A549 (cell line): ENCODE data around the gene JAKMIP1. TPM values are rescaled to one million over a fixed set of nuclear protein-coding genes. Genes with fewer than 3 reads are reported as not detected.

Experiments used
- ATAC-seq, 2 experiments: fragments of 200-7000 bp in 1 of 2; fragments of >200 bp in 1 of 2; cut with Nextera tagmentation in 1 of 2; cut with Tn5 transposase in 1 of 2; 3 replicates each; pipeline versions ENCODE4 v1.8.0 to v1.9.1; 2018 to 2020; ENCODE audit warnings: mild to moderate bottlenecking in 1 of 2, moderate library complexity in 1 of 2
- CTCF ChIA-PET: fragments of 300-600 bp; sonication (Branson Sonifier 250); formaldehyde crosslinking; extraction: SDS; loops from one replicate; lab custom pipeline; 2021; ENCODE audit warnings: antibody characterized with exemption, inconsistent platforms; lab: Yijun Ruan, JAX
- POLR2A ChIA-PET: fragments of 350-600 bp; formaldehyde crosslinking; extraction: SDS; loops from one replicate; lab custom pipeline; 2021; ENCODE audit warnings: antibody characterized with exemption, inconsistent platforms; lab: Yijun Ruan, JAX
- DNase-seq, 2 experiments: peaks; one replicate each; pipeline versions ENCODE4 v3.0.0 to v3.0.0-alpha.2; 2011 to 2016; ENCODE audit warnings: low read depth in 1 of 2, low spot score in 1 of 2
- FAIRE-seq: peaks from 2 replicates; lab custom pipeline; 2011; peaks lifted over from hg19 to GRCh38; lab: Jason Lieb, UNC
- H3K27ac ChIP-seq, 2 experiments: fragments of >200 bp; sonication (Bioruptor Twin); formaldehyde crosslinking; 3 replicates each; pipeline ENCODE4 v1.5.1; 2016 to 2017
- H3K4me1 ChIP-seq: fragments of >200 bp; sonication (Bioruptor Twin); formaldehyde crosslinking; 3 replicates; pipeline ENCODE4 v1.6.1; 2016
- H3K4me2 ChIP-seq: fragments of >200 bp; sonication (Bioruptor Twin); formaldehyde crosslinking; 3 replicates; pipeline ENCODE4 v1.6.1; 2016
- H3K4me3 ChIP-seq: fragments of >200 bp; sonication (Bioruptor Twin); formaldehyde crosslinking; 3 replicates; pipeline ENCODE4 v1.5.1; 2016
- H3K9me3 ChIP-seq: fragments of >200 bp; sonication (Bioruptor Twin); formaldehyde crosslinking; 3 replicates; pipeline ENCODE4 v1.6.1; 2016
- CBX2 ChIP-seq: fragments of 200-600 bp; sonication (generic); IDR thresholded peaks from 2 replicates; pipeline ENCODE4 v1.6.1; 2016; ENCODE audit warnings: low read depth, mild to moderate bottlenecking, borderline replicate concordance
- CBX8 ChIP-seq: fragments of 200-600 bp; sonication (generic); IDR thresholded peaks from 2 replicates; pipeline ENCODE4 v1.6.1; 2016
- ESRRA ChIP-seq: fragments of 150-350 bp; IDR thresholded peaks from 2 replicates; pipeline ENCODE4 v1.6.1; 2014; ENCODE audit warnings: mild to moderate bottlenecking, low read length, borderline replicate concordance
- HDAC2 ChIP-seq: fragments of 200-600 bp; sonication (generic); IDR thresholded peaks from 2 replicates; pipeline ENCODE4 v1.6.1; 2016
- KDM5A ChIP-seq: fragments of 200-600 bp; sonication (generic); IDR thresholded peaks from 2 replicates; pipeline ENCODE4 v1.6.1; 2016; ENCODE audit warnings: antibody characterized with exemption, mild to moderate bottlenecking
- MAFK ChIP-seq: fragments of 450-650 bp; IDR thresholded peaks from 2 replicates; pipeline ENCODE4 v1.6.1; 2014; ENCODE audit not compliant: partially characterized antibody
- MYC ChIP-seq: IDR thresholded peaks from 2 replicates; pipeline ENCODE4 v1.6.1; 2012; ENCODE audit warnings: mild to moderate bottlenecking, inconsistent platforms, low read length, improper control_type of control experiment, borderline replicate concordance
- RARB ChIP-seq: fragments of 250-450 bp; sonication (Bioruptor Pico); IDR thresholded peaks from 2 replicates; pipeline ENCODE4 v1.8.0; 2021; ENCODE audit warnings: mild to moderate bottlenecking, moderate library complexity
- RNF2 ChIP-seq: fragments of 200-600 bp; sonication (generic); IDR thresholded peaks from 2 replicates; pipeline ENCODE4 v1.6.1; 2016; ENCODE audit warnings: low read depth, mild to moderate bottlenecking, antibody characterized with exemption, moderate library complexity, borderline replicate concordance
- TFCP2L1 ChIP-seq: fragments of 250-450 bp; sonication (Bioruptor Pico); IDR thresholded peaks from 2 replicates; pipeline ENCODE4 v1.5.0; 2021; ENCODE audit warnings: mild to moderate bottlenecking
- ZC3H11A ChIP-seq: fragments of 450-650 bp; IDR thresholded peaks from 2 replicates; pipeline ENCODE4 v1.6.1; 2014; ENCODE audit warnings: antibody characterized with exemption, mild to moderate bottlenecking
- ZFP36 ChIP-seq: fragments of 450-650 bp; IDR thresholded peaks from 2 replicates; pipeline ENCODE4 v1.6.1; 2014; ENCODE audit warnings: borderline replicate concordance; ENCODE audit not compliant: partially characterized antibody
- WGBS: methylation state at CpG from one replicate; pipeline ENCODE4 v1.1.6; 2017; ENCODE audit errors: missing lambda C conversion rate; 5-methylcytosine and 5-hydroxymethylcytosine counted together
- polyA plus RNA-seq, 4 experiments: library from polyadenylated mRNA; depleted of rRNA in 3 of 4; stranded (reverse); fragments of >200 nt; fragmentation: RNase III in 1 of 4; extraction: RNeasy Plus Mini Kit Qiagen cat#74134 plus additional on column Dnase treatment in 1 of 4; gene quantifications; 2 replicates in 3 of 4; 3 replicates in 1 of 4; pipeline ENCODE4 v1.2.3, GENCODE V29; 2011 to 2017
- TF ChIP-seq, protein P1 (sequence below): fragments of 450-650 bp; IDR thresholded peaks from 2 replicates; pipeline ENCODE4 v1.6.1; 2014; ENCODE audit warnings: antibody characterized with exemption
- TF ChIP-seq, protein P2 (sequence below): fragments of 250-450 bp; sonication (Bioruptor Pico); IDR thresholded peaks from 2 replicates; pipeline ENCODE4 v1.5.0; 2021; ENCODE audit warnings: mild to moderate bottlenecking, moderate library complexity, borderline replicate concordance

The JAKMIP1 gene
- polyA plus RNA-seq, 2 of the 4 experiments (the other 2 are of a cell fraction) = not detected

DNA sequence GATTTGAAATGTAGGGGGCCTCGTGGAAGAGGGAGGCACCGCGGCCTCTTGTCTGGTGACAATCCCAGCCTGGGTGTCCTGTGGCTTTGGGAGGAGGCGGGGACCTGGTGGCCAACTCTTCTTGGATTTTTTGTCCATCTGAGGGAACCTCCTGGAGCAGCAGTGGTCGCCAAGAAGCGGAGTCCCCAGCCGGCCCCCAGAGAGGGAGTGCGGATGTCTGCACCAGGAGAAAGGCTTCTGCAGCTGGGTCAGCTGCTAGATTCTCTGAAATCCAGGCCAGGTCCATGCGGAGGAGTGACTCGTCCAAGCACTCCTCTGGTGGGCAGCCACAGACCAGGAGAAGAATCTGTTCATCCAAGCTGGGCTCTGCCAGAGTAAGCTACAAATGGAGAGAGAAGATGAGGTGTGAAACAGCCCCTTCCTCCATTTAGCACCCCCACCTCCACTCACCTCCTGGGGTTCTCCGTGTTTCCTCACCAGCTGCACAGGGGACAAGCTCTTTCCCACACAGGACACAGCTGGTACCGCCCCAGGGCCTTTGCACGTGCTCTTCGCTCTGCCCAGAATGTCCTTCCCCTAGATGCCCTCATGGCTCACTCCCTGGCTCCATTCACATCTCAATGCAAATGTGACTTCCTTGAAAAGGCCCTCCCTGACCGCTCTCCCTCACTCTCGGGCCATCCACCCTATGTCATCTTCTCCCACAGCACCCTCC lies 209.7 kb downstream of the JAKMIP1 start:
- CTCF ChIA-PET = interaction anchor here (1.0 to 1.9 kb wide), 2 partner anchors 8 to 30 kb away, joined by 5 to 7 read pairs; no protein-coding TSS in a partner anchor
- TF ChIP-seq ZFP36 = no peak
- TF ChIP-seq, all 56 proteins: peak for 0
- Histone ChIP-seq H3K4me1 (no peaks in the 10 kb centered on the region), H3K9me3 (0 out of 3 replicates have a peak, but pooled peaks cover 3% of the 10 kb centered on the region), H3K4me2 (no peak overlapping the region), H3K27ac (no peak overlapping the region), H3K4me3 (no peak overlapping the region)
- DNase-seq (no peak), FAIRE-seq (no peak), ATAC-seq (no peak)
- 41% methylated on average over 11 of the region's 16 CpGs for WGBS
- POLR2A ChIA-PET = no interaction called here

DNA sequence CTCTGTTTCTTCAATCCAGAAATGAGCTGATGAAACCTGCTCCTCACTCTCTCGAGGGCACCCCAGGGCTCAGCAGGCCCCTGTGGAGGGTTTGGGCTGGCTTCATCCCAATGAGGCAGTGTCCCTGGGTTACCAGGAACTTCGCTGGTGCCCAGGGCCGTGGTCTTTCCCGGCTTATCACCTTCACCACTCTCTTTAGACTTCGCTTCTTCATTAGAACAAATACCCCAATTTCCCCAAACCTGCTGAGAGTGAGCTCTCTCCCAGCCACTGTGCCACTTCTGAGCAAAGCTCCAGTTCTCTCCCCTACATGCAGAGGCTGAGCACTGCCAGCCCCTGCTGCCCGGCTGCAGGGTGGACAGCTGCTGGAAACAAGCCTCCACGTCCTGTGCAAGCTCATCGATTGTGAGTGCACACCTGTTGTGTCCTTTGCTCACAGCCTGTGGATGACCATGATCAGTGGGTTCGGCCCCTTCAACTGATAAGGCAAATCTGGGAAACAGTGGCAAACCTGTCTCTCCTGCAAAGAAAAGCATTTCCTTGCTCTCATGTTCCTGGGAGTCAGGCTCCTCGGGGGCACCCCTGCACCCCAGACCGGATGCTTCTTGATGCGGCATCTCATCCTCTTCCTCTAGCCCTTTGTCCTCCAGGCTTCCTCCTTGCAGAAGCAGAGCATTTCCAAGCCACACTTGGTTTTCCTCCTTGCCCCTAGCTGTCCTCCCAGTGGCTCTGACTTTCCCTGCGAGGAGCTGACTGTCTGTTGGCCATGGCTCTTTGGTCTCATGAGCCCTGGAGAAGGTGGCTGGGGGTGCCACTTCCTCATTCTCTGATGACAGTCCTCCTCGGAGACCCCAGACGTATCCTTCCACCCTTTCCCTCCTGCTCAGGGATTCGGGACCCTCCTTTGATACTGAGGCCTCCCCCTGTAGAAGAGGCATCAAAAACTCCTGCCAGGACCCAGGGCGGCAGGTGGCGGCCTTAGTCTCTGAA lies 210.8 kb downstream of the JAKMIP1 start:
- no peak overlapping the region for H3K4me2 ChIP-seq
- FAIRE-seq (no peak), DNase-seq (no peak), ATAC-seq (no peak)
- peaks cover 8% of the 10 kb centered on the region; the same call in 2 of the 3 replicates for H3K9me3 ChIP-seq
- POLR2A ChIA-PET = no interaction called here
- CTCF ChIA-PET = interaction anchor here (1.0 to 1.9 kb wide), 4 partner anchors 9 to 34 kb away, joined by 3 to 14 read pairs (median 6); no protein-coding TSS in a partner anchor
- no peaks in the 10 kb centered on the region for H3K4me1 ChIP-seq
- TF ChIP-seq MAFK = no peak
- no peak for TF ChIP-seq MYC
- no peak overlapping the region for H3K4me3 ChIP-seq
- H3K27ac ChIP-seq = no peak overlapping the region
- WGBS = 26% methylated on average over 14 of the region's 18 CpGs

DNA sequence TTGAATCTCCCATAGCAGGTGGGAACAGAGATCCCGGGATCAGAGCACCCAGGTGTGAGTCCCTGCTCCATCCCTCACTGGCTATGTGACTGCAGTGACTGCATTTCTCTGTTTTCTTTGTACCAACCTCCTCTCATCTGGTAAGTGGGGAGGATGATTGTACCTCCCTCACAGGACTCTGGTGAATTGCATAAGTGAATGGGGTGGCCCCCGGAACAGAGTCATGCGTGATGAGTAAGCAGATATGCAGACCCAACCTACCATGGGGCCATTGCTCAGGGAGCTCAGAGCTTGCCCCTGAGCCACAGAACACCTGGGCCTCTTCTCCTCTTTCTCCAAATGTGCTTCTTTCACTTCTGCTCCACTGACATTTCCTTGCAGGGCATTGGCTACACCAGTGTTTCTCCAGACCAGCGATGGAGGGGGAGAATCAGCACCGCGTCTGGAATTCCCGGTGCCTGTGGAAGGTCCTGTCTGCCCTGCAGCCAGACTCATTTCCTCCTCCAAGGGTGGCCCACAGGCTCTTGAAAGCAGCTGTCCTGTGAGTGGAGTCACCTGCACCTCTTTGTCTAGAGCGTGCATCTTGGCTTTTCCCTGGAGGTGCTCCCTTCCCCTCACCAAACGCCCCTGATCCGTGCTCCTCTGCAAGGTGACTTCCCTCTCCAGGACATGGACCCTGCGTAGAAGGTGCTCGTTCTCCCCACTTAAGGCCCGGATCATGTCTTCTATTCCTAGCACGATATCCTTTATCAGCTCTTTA lies 212.1 kb downstream of the JAKMIP1 start:
- CTCF ChIA-PET = interaction anchor here (1.0 to 1.9 kb wide), 2 partner anchors 10 to 33 kb away, joined by 3 to 14 read pairs; no protein-coding TSS in a partner anchor
- no peak overlapping the region for H3K27ac ChIP-seq
- no peak overlapping the region for H3K4me2 ChIP-seq
- POLR2A ChIA-PET = no interaction called here
- no peak for TF ChIP-seq ZC3H11A
- TF ChIP-seq HDAC2 = no peak
- no peak for TF ChIP-seq ESRRA
- TF ChIP-seq TFCP2L1 (CRISPR knock-in tag) = no peak
- TF ChIP-seq CBX8 = no peak
- TF ChIP-seq RNF2 = no peak
- no peak for TF ChIP-seq RARB (CRISPR knock-in tag)
- TF ChIP-seq, protein P1, sequence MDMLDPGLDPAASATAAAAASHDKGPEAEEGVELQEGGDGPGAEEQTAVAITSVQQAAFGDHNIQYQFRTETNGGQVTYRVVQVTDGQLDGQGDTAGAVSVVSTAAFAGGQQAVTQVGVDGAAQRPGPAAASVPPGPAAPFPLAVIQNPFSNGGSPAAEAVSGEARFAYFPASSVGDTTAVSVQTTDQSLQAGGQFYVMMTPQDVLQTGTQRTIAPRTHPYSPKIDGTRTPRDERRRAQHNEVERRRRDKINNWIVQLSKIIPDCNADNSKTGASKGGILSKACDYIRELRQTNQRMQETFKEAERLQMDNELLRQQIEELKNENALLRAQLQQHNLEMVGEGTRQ = no peak
- no peak for TF ChIP-seq CBX2
- TF ChIP-seq, protein P2, sequence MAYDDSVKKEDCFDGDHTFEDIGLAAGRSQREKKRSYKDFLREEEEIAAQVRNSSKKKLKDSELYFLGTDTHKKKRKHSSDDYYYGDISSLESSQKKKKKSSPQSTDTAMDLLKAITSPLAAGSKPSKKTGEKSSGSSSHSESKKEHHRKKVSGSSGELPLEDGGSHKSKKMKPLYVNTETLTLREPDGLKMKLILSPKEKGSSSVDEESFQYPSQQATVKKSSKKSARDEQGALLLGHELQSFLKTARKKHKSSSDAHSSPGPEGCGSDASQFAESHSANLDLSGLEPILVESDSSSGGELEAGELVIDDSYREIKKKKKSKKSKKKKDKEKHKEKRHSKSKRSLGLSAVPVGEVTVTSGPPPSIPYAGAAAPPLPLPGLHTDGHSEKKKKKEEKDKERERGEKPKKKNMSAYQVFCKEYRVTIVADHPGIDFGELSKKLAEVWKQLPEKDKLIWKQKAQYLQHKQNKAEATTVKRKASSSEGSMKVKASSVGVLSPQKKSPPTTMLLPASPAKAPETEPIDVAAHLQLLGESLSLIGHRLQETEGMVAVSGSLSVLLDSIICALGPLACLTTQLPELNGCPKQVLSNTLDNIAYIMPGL (CRISPR knock-in tag) = no peak
- no peak for TF ChIP-seq MAFK
- no peak for TF ChIP-seq KDM5A
- TF ChIP-seq, all 56 proteins: peak for 0
- no peak; a peak in 1 of 6 replicates for ATAC-seq
- Histone ChIP-seq H3K9me3 (peaks cover 14% of the 10 kb centered on the region), H3K4me3 (no peak overlapping the region), H3K4me1 (no peaks in the 10 kb centered on the region)
- no peak for DNase-seq
- FAIRE-seq = no peak
- 39% methylated on average over 14 of the region's 14 CpGs for WGBS
